ENCODE results near the gene CLMN.

CLMN gene

GRCh38 chr14:95302667-95303506 lies 16.8 kb downstream of the CLMN start:
- DNase-seq: no peak

- no peak for DNase-seq
These were observed 18.1 kb downstream of the CLMN start for GRCh38 chr14:95301527-95302187.

DNA sequence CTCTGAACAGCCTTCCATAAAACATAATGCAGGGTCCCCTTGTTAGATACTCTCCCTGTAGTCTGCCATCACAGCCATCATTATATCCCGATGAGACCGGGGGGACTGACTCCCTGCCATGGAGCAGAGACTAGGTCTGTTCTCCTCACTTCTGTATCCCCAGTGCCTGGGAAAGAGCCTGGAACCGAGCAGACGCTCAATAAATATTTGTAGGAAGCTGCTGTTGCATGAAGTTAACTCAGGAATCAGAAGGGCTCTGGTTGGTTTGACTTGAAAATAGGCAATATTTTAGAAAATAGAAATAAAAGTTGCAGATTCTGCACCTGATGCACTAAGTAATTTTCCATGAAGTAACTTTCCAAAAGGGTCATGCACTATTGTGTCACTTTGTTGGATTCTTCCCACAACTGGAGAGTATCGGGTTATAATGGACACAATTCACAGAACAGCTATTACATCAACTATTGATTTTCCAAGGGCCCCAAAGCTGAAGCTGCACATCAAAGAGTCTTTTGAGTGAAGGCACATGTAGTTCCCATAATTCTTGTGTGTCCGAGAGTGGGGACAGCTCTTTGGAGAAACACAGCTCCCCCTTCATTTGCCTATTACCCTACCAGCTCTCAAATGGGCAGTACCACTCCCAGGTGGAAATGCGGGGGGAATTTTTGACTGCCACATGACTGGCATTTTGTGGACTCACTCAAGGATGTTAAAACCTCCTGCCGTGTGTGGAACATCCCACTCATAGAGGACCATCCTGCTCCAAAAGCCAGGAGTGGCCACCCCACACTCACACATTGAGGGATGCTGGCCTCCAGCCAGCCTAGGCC lies 18.8 kb downstream of the CLMN start:
- no peak for DNase-seq

- no peak for DNase-seq
These were observed 19.6 kb downstream of the CLMN start for GRCh38 chr14:95300002-95300696.

GRCh38 chr14:95299271-95299670 lies 20.4 kb downstream of the CLMN start:
- no peak for DNase-seq

DNA sequence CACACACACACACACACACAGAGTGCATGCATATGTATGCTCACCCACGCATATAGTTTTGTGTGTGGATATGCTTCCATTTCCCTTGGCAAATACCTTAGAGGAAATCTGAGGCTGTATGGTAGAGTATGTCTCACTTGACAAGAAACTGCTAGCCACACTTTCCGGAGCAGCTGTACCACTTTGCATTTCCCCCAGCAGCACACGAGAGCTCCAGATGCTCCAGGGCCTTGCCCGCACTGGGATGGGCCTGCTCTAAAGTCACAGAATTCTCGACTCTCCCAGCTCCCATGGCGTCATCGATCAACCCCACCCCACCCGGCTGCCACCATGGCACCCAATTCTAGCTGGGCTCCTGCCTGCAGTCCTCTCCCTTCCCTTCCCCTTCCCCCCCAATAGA lies 21.9 kb downstream of the CLMN start:
- no peak for DNase-seq

GRCh38 chr14:95296966-95297365 lies 22.7 kb downstream of the CLMN start:
- no peak for DNase-seq

DNA sequence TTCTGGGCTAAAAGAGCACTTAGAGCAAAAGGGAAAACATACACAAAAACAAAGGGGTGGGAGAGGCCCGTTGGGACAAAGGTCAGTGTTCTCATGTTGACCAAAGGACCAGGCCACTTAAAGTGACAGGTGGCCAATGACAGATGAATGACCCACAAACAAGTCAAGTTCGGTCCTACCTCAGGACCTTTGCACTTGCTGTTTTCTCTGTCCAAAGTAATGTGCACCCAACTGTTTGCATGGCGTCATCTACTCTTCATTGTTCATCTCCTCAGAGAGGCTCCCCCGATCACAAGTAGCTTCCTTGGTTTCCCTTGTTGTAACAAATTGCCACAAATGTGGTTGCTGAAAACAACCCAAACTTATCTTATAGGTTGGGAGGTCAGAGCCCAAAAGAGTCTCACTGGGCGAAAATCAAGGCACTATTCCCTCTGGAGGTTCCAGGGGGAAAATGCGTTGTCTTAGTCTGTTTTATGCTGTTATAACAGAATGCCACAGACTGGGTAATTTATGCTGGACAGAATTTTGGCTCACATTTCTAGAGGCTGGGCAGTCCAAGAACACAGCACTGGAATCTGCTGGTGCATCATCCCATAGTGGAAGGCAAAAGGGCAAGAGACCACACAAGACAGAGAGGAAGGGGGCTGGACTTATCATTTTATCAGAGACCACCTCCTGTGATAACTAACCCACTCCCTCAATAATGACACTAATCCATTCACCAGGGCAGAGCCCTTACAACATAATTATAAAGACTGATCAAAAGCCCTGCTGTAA lies 23.9 kb downstream of the CLMN start:
- DNase-seq: no peak

DNA sequence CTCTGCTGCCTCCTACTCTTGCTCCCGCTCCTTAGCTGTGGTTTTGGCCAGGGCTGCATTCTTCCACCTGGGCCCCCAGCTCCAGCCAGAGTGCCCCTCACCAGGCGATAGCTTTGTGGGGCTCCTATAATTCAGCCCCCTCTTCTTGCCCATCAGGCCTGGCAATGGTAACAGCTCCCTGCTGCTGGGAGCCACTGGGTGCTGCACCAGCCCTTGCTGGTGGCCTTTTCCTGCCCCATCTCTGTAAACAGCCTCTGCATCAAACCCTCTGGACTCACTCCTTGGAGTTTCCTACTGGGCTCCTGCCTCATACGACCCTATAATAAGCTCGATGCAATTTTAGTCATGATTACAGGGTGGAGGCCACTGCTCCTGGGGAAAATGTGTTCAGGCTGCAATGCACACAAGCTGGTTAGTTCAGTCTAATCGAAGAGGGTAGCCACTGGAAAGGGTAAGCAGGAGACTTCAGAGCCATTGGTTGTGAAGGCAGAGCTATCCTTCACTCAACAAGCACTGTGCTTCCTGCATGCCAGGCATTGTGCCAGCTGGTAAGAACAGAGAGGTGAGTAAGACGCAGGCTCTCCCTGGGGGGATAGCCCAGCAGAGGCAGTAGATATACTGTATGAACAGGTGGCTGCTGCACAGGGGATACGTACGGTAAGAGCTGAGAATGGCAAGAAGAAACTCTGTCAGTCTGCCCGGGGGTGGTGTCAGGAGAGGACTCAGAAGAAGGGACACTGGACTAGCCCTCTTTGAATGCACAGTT lies 24.7 kb downstream of the CLMN start:
- DNase-seq: no peak

DNA sequence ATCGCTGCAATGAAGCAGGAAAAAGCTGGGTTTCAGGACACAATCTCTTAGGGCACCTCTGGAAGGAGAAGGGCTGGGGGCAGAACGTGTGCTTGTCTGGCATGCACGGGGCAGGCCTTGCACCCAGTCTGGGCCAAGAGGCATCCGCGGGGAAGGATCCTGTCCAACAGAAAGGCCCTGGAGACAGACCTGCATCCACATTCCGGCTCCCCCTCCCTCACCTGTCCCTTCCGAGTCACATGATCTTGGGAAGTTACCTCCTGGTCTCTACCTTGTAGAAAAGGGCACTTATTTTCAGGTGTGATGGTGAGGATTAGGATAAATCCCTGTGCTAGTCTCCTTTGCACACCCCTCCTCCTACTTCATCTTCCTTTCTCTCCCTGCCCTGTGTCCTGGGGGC lies 25.4 kb downstream of the CLMN start:
- DNase-seq: no peak

GRCh38 chr14:95293449-95293848 lies 26.3 kb downstream of the CLMN start:
- no peak for DNase-seq

DNA sequence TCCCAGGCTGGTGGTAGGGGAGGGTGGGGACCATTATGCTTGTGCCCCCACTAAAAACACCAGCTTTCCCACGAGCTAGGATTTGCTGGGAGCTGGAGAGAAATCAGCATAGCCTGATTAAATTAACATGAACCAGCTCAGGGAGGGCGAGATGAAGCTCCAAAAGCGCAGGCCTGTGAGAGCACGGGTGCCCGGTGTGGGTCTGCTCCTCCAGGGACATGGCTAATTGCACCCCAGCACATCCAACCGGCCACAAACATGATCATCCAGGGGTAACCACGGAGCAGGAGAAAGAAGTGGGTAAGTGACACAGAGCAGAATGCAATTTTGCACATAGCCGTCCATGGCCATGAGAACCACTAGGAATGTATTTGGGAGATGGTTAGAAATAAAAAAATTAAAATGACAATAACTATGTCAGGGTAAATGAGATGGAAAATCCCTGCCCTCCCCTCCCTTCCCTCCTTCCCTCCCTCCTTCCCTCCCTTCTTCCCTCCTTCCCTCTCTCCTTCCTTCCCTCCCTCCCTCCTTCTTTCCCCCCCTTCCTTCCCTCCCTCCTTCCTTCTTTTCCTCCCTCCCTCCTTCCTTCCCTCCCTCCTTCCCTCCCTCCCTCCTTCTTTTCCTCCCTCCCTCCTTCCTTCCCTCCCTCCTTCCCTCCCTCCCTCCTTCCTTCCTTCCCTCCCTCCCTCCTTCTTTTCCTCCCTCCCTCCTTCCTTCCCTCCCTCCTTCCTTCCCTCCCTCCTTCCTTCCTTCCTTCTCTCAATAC lies 26.9 kb downstream of the CLMN start:
- DNase-seq: no peak

DNA sequence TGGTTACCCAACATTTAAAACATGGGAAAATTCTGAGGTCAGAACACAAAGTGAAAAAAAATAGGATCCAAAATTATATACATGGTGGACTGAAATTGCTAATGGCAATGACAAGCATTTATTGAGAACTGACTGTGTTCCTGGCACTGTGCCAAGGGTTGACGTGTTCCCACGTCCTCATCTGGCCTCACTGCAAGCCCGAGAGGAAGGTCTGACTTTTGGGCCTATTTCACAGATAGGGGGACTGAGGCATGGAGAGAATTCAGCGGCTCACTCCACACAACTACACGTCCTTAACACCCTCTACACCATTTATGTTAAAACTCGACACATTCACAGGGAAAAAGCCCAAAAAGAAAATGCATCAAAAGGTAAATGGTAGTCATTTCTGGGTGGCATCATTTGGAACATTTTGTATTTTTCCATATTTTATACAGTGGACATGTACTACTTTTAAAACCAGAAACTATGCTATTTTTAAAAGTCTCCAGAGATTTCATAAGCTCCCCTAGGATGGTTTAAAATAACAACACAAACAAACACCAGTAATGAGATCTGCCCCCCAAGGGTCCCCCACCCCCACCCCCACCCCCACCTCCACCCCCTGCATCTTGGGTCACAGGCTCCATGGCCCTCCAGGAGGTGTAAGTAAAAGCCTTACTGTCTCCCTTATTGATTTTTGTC lies 27.7 kb downstream of the CLMN start:
- DNase-seq: peak; percentile 46

DNA sequence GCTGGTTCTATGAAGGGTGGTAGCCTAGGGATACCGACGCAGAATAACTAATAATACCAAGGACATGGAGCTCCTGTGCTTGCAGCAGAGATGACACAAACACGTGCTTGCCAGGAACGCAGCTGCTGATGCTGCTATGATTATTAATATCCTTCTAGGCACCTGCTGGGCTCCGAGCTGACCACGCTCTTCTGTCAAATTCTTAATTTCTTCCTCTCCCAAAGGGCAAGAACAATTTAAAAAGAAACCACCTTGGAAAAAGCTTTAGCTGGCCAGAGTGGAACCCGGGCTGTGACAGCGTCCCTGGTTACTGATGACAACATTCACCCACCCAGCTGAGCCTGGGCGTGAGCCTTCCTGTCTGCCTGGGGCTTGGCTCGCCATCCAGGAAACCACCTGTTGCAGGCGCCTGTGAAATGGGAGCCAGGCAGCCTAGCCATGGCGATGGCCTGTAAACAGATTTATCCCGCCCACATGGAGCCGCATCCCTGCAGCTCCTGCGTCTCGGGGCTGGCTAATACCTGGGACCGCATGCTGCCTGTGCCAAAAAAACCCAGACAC lies 28.8 kb downstream of the CLMN start:
- DNase-seq: peak; percentile 48

DNA sequence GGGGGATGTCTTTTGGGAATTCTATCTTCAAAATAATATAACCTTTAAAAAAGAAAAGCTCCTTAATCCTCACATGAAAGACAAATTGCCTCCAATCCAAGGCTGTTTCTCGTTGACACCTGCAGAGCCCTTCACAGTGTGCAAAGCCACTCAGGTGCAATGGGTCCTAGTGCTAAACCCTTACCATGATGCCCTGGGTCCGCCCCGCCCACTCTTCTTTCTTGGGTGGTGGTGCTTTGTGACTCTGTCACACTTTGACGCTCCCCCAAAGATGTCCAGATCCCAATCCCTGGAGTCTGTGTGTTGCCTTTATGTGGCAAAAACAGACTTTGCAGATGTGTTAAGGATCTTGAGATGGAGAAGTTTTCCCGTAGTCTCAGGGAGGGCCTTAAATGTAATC lies 29.7 kb downstream of the CLMN start:
- DNase-seq: no peak

- DNase-seq: no peak
These were observed 30.2 kb downstream of the CLMN start for GRCh38 chr14:95289323-95290010.

DNA sequence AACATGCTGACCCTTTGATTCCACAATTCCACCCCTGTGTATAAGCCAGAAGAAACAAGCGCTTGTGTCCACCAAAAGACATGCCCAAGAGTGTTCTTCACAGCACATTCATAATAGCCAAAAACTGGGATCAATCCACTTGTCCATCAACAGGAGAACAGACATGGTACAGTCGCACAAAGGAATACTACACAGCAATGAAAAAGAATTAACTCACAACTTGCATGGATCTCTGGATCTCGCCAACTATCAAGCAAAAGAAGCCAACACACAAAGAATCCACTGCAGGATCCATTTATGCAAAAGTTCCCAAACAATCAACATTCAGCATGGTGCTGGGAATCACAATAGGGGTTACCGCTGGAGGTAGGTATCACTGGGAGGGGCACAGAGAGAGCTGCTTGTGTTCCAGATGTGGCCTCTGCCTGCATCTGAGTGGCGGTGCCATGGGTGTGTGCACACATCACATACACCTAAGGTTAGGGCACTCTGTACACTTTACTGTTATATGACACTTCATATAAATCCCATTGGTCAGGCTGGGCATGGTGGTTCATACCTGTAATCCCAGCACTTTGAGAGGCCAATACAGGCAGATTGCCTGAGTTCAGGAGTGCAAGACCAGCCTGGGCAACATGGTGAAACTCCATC lies 30.9 kb downstream of the CLMN start:
- DNase-seq: no peak

DNA sequence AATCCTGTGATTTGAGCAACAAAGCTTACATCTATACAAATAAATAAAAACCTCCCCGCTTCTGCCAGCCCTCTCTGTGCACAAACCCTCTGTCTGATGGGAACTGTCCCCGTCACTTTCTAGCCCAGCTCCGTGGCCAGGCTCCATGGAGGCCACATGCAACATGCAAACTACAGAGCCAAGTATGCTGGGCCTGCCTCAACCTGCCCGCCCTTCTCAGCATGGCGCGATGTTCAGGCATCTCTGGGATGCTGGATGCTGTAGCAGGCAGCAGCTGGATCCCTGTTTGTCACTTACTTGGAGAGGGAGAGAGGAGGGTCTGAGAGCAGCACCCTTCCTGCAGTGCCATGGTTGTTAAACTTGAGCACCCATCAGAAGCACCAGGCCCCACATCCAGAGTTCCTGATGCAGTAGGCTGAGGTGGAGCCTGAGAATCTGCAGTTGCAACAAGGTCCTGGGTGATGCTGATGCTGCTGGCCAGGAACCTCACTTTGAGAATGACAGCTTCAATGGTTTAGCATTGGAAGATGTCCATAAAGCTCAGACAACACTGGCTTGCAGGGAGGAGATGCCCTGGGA lies 32.4 kb downstream of the CLMN start:
- DNase-seq: no peak

All from eye (tissue), 1 donor.